ENCODE data around the gene HOXB2.

The HOXB2 gene

DNA sequence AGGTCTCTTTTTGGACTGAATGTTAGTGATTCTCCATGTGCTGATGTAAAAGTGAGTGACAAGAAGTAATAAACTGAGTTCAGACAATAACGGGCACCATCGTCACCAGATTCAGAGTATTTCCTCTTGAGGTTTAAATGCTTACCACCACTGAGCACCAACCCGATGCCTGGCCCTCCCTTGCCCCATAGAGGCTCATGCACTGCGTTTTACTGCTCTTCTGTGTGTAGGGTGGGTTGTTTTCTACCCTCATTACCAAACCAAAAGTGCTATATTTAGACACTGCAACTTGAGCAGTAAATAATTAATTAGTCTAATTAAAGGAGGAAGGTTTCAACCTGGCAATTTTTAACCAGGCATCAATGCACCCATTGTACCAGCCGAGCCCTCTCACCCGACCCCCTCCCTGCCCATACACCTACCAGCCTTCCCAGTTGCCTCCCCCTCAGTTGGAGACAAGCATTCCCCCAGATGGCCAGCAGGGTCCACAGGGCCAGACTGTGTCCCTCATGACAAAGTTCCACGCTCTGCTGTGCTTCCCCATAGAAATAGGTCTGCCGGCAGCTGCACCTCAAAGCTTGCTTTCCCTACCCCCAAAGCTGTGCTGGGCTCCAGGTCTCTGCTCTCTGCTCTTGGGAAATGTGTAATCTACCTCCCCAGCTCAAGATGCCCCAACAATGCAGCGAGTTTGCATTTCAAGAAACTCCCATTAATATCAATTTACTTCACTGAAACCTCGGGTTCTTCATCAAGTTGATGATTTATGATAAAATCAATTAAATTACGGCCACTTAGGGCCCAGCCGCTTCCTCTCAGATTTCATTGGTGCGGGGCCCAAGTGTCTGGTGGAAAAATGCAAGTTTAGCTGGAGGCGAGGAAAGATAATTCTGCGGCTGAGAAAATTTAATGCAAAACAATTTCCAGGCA lies 17.2 kb upstream of the HOXB2 start:
- H3K4me3 ChIP-seq (ENCODE audit: low read depth, low read length): no peak overlapping the region
- no peaks in the 10 kb centered on the region for H3K9me3 ChIP-seq (ENCODE audit: control insufficient read depth, insufficient read depth, low read depth, low read length)
- H3K4me1 ChIP-seq (ENCODE audit: control insufficient read depth, insufficient read depth, low read length): peaks cover 88% of the 10 kb centered on the region
- CTCF ChIA-PET: interaction anchor here (0.8 to 1.8 kb wide), 6 partner anchors 11 to 71 kb away, joined by 3 to 5 read pairs (median 4); no protein-coding TSS in a partner anchor
- H3K27ac ChIP-seq (ENCODE audit: extremely low read depth, low read depth, low read length): peak overlapping the region; percentile 76
- POLR2A ChIA-PET: interaction anchor here (1.0 kb wide), 1 partner anchor 15 kb away, joined by 5 read pairs; no protein-coding TSS in a partner anchor
- peaks cover 13 to 66% of the 10 kb centered on the region in 2 experiments for H3K36me3 ChIP-seq (ENCODE audit: control insufficient read depth in 2 of 2, insufficient read depth in 1 of 2, low read length in 2 of 2)
- TF ChIP-seq, protein P1, sequence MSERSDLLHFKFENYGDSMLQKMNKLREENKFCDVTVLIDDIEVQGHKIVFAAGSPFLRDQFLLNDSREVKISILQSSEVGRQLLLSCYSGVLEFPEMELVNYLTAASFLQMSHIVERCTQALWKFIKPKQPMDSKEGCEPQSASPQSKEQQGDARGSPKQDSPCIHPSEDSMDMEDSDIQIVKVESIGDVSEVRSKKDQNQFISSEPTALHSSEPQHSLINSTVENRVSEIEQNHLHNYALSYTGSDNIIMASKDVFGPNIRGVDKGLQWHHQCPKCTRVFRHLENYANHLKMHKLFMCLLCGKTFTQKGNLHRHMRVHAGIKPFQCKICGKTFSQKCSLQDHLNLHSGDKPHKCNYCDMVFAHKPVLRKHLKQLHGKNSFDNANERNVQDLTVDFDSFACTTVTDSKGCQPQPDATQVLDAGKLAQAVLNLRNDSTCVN (tag by site-specific recombination; optimal IDR thresholded peaks at IDR 0.05): no peak
- TF ChIP-seq ZNF221 (tag by site-specific recombination; IDR thresholded peaks at IDR 0.05; ENCODE audit: borderline replicate concordance) (no peak), OVOL3 (tag by site-specific recombination; IDR thresholded peaks at IDR 0.05) (0 out of 2 replicates have a peak, but pooled peaks have one; percentile 35), ZBTB17 (tag by site-specific recombination; IDR thresholded peaks at IDR 0.05) (peak; percentile 74), ZSCAN16 (tag by site-specific recombination; IDR thresholded peaks at IDR 0.05) (no peak), ZNF768 (tag by site-specific recombination; IDR thresholded peaks at IDR 0.05) (no peak), ZNF830 (tag by site-specific recombination; IDR thresholded peaks at IDR 0.05; ENCODE audit: low read depth) (no peak), ZNF529 (tag by site-specific recombination; IDR thresholded peaks at IDR 0.05; ENCODE audit: insufficient replicate concordance) (no peak), ZNF777 (tag by site-specific recombination; IDR thresholded peaks at IDR 0.05; ENCODE audit: borderline replicate concordance) (no peak), ZNF558 (tag by site-specific recombination; IDR thresholded peaks at IDR 0.05) (0 out of 2 replicates have a peak, but pooled peaks have one; percentile 47), ZNF514 (tag by site-specific recombination; IDR thresholded peaks at IDR 0.05) (no peak), WT1 (tag by site-specific recombination; IDR thresholded peaks at IDR 0.05) (peak; percentile 71), ZNF670 (tag by site-specific recombination; IDR thresholded peaks at IDR 0.05; ENCODE audit: low read depth) (no peak), BCL11B (tag by site-specific recombination; IDR thresholded peaks at IDR 0.05; ENCODE audit: low read depth) (no peak; the same call in 1 of the 2 replicates), ZNF311 (tag by site-specific recombination; IDR thresholded peaks at IDR 0.05; ENCODE audit: borderline replicate concordance) (no peak), ZBTB7A (tag by site-specific recombination; IDR thresholded peaks at IDR 0.05; ENCODE audit: low read depth) (no peak), ZNF394 (tag by site-specific recombination; IDR thresholded peaks at IDR 0.05; ENCODE audit: borderline replicate concordance) (0 out of 2 replicates have a peak, but pooled peaks have one; percentile 21), ZNF121 (tag by site-specific recombination; IDR thresholded peaks at IDR 0.05) (no peak), ZFP69B (tag by site-specific recombination; IDR thresholded peaks at IDR 0.05) (peak; percentile 53; the same call in 1 of the 2 replicates), ZNF596 (tag by site-specific recombination; IDR thresholded peaks at IDR 0.05) (peak; percentile 71; the same call in 1 of the 2 replicates)
- TF ChIP-seq, protein P2, sequence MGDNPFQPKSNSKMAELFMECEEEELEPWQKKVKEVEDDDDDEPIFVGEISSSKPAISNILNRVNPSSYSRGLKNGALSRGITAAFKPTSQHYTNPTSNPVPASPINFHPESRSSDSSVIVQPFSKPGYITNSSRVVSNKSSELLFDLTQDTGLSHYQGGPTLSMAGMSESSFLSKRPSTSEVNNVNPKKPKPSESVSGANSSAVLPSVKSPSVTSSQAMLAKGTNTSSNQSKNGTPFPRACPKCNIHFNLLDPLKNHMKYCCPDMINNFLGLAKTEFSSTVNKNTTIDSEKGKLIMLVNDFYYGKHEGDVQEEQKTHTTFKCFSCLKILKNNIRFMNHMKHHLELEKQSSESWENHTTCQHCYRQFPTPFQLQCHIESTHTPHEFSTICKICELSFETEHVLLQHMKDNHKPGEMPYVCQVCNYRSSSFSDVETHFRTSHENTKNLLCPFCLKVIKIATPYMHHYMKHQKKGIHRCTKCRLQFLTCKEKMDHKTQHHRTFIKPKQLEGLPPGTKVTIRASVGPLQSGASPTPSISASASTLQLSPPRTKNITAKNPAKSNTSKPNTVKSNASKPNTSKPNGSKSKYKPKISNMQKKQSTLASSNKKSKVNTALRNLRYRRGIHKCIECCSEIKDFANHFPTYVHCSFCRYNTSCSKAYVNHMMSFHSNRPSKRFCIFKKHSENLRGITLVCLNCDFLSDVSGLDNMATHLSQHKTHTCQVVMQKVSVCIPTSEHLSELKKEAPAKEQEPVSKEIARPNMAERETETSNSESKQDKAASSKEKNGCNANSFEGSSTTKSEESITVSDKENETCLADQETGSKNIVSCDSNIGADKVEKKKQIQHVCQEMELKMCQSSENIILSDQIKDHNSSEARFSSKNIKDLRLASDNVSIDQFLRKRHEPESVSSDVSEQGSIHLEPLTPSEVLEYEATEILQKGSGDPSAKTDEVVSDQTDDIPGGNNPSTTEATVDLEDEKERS (tag by site-specific recombination; IDR thresholded peaks at IDR 0.05): no peak
- TF ChIP-seq, protein P3, sequence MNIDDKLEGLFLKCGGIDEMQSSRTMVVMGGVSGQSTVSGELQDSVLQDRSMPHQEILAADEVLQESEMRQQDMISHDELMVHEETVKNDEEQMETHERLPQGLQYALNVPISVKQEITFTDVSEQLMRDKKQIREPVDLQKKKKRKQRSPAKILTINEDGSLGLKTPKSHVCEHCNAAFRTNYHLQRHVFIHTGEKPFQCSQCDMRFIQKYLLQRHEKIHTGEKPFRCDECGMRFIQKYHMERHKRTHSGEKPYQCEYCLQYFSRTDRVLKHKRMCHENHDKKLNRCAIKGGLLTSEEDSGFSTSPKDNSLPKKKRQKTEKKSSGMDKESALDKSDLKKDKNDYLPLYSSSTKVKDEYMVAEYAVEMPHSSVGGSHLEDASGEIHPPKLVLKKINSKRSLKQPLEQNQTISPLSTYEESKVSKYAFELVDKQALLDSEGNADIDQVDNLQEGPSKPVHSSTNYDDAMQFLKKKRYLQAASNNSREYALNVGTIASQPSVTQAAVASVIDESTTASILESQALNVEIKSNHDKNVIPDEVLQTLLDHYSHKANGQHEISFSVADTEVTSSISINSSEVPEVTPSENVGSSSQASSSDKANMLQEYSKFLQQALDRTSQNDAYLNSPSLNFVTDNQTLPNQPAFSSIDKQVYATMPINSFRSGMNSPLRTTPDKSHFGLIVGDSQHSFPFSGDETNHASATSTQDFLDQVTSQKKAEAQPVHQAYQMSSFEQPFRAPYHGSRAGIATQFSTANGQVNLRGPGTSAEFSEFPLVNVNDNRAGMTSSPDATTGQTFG (tag by site-specific recombination; IDR thresholded peaks at IDR 0.05; ENCODE audit: borderline replicate concordance): no peak
- TF ChIP-seq, protein P4, sequence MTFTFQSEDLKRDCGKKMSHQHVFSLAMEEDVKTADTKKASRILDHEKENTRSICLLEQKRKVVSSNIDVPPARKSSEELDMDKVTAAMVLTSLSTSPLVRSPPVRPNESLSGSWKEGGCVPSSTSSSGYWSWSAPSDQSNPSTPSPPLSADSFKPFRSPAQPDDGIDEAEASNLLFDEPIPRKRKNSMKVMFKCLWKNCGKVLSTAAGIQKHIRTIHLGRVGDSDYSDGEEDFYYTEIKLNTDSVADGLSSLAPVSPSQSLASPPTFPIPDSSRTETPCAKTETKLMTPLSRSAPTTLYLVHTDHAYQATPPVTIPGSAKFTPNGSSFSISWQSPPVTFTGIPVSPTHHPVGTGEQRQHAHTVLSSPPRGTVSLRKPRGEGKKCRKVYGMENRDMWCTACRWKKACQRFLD (tag by site-specific recombination; IDR thresholded peaks at IDR 0.05): no peak
- TF ChIP-seq, protein P5, sequence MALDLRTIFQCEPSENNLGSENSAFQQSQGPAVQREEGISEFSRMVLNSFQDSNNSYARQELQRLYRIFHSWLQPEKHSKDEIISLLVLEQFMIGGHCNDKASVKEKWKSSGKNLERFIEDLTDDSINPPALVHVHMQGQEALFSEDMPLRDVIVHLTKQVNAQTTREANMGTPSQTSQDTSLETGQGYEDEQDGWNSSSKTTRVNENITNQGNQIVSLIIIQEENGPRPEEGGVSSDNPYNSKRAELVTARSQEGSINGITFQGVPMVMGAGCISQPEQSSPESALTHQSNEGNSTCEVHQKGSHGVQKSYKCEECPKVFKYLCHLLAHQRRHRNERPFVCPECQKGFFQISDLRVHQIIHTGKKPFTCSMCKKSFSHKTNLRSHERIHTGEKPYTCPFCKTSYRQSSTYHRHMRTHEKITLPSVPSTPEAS (tag by site-specific recombination; IDR thresholded peaks at IDR 0.05): peak; percentile 54
